Eye (tissue), 1 donor: Measurements from ENCODE around the gene C11orf24.
"Not testable (repeated sequence)": the region's sequence is repeated elsewhere in the genome, so short reads cannot be mapped to it uniquely, and the experiment has no call there.

Source experiments
- DNase-seq: peaks from one replicate; pipeline ENCODE4 v3.0.0-alpha.2; 2015

Gene C11orf24

DNA sequence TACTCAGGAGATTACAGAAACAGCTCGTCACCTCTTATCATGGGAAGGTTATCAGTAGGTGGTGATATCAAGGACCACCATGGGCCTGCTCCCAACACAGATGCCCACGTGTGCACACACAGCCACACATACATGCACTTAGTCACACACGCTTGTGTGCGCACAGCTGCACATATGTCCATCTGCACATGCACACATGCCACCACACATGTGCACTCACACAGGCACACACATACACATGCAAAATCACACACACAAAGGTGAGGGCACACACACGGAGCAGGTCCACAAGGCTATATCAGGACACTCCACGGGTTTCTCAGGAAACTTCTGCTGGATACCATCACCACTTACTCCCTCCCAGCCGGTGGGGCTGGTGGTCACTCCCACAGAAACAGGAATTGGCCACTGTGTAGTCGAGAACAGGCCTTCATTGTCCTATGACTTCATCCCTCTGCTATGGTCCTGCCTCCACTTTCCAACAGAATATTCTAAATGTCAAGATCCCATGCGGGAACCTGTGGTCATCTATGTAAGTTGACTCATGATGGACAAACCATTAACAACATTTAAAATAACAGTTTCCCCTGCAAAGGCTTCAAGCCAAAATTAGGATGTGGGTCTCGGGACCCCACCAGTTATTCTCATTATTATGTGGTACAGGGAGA, 2.2 kb downstream of the C11orf24 start:
- peak; percentile 32 for DNase-seq

GRCh38 chr11:68267881-68268240, 3.9 kb downstream of the C11orf24 start:
- no peak for DNase-seq

GRCh38 chr11:68266936-68267880, 4.6 kb downstream of the C11orf24 start:
- no peak for DNase-seq

- DNase-seq: no peak
Observed at GRCh38 chr11:68266121-68266891, 5.5 kb downstream of the C11orf24 start.

GRCh38 chr11:68264741-68265540, 6.8 kb downstream of the C11orf24 start:
- no peak for DNase-seq

- no peak for DNase-seq
Observed at GRCh38 chr11:68264244-68264643, 7.5 kb downstream of the C11orf24 start.

- no peak for DNase-seq
Observed at GRCh38 chr11:68263444-68264035, 8.2 kb downstream of the C11orf24 start.

DNA sequence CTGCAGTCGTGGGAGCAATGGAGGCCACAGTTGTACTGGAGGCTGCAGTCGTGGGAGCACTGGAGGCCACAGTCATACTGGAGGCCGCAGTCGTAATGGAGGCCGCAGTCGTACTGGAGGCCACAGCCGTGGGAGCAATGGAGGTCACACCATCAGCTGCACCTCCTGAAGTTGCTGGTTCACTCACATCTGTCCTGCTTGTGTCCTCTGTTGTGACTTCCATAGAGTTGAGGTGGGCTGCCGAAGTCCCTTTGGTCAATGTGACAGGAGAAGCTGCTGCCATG, 9.3 kb downstream of the C11orf24 start:
- DNase-seq: no peak

GRCh38 chr11:68261749-68262543, 9.8 kb downstream of the C11orf24 start:
- DNase-seq: no peak

DNA sequence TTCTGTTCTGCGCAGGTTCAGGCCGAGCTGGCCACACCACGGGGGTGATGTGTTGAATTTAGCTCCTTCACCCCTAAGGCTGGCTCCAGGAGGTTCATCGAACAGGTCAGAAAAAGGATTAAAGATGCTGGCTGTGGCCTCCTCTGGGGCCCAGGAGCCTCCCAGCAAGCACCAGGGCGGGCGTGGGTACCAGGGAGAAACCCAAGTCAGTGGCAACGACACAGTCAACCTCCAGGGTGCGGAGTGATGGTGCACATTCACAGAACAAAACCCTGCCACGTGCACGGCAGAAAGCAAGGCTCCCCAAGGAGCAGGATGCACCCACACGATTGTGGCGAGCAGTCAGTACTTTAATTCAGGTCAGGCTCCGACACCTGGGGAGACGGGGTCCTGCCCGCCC, 10.8 kb downstream of the C11orf24 start:
- no peak for DNase-seq

- no peak for DNase-seq
Observed at GRCh38 chr11:68260484-68260883, 11.3 kb downstream of the C11orf24 start.

DNA sequence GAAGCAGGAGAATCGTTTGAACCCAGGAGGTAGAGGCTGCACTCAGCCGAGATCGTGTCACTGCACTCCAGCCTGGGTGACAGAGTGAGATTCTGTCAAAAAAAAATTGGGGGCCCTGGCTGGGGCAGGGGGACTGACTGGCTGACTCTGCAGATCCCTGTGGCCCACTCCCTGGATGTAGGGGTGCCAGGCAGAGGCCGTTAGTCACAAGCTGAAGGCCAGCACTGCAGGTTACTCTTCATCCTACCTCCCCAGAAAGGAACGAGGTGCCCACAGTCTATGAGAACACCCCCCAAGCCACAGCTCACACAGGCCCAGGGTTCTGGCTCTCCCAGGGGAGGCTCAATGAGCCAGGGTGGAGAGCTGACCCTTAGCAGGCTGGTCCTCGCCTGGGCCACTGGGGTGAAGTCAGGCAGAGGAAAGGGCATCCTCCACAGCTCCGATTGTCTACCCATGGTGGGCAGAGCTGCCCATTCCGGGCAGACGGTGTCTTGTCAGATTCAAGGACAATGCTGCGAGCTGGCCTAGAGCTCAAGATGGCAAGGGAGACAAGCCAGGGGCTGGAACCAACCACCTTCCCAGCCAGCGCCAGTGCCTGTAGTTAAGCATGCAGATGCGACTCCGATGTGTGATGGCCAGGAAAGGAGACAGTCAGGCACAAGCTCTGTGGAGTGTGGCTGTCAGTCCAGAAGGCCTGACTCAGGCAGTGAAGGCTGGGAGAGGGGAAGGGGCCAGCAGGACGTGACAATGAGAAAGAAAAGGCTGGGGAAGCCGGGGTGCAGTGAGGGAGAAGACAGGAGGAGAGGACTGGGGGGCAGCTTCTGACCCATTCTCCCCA, 12.4 kb downstream of the C11orf24 start:
- no peak for DNase-seq

GRCh38 chr11:68258363-68258765, 13.4 kb downstream of the C11orf24 start:
- no peak for DNase-seq

- peak; percentile 97 for DNase-seq
Observed at GRCh38 chr11:68257477-68258362, 14.1 kb downstream of the C11orf24 start.

DNA sequence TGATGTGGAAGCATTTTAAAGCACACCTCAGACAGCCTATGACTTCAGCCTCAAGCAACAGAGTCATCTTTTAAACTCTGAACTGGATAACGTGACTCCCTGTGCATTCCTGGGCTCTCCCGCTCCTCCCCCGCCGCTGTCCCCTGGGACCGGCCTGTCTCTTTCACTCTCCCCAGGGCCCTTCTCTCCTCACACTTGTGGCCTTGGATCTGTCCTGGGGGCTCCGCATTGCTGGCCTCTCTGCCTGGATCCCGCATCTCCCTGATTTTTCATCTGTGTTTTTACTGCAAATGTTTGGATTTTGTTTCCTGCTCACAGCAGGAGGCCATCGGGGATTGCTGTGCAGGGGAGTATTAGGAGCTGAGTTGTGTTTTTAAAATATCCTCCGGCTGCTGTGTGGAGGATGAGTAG, 15.4 kb downstream of the C11orf24 start:
- DNase-seq: peak; percentile 15

DNA sequence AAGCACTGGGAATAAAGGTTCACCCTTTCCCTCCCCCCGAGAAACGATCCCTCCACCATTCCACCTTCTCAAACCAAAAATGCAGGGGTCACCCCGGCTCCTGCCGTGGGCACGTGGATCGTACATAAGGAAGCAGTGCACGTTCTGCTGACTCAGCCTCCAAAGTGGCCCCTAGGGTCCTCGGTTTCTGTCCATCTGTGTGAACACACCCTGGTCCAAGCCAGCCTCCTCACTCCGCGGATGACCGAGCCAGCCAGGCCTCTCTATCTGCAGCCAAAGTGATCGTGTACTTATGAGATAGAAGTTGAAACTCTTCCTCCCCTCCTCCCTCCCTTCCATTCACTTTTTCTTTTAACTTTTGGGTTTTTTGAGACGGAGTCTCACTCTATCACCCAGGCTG, 16.2 kb downstream of the C11orf24 start:
- DNase-seq: no peak

GRCh38 chr11:68254421-68254820, 17.4 kb downstream of the C11orf24 start:
- DNase-seq: no peak

GRCh38 chr11:68251765-68252164, 20.0 kb downstream of the C11orf24 start:
- DNase-seq: no peak

GRCh38 chr11:68244912-68245311, 26.9 kb downstream of the C11orf24 start:
- DNase-seq: not testable (repeated sequence)
